Neural cell (in vitro differentiated cells): ENCODE measurements around the gene KLHL9. TPM values are rescaled to one million over a fixed set of nuclear protein-coding genes. Genes with fewer than 3 reads are reported as not detected.

ENCODE experiments used
- H2AFZ ChIP-seq: fragments of 200-600, 300-800 bp; sonication (generic), shearing (Covaris generic); 2 replicates; pipeline ENCODE4 v1.6.0; 2014; ENCODE audit warnings: low read depth, mild to moderate bottlenecking, antibody characterized with exemption, low read length, moderate library complexity
- H3F3A ChIP-seq: fragments of 200-600 bp; shearing (Covaris generic); 2 replicates; pipeline ENCODE4 v1.6.1; 2016; ENCODE audit warnings: mild to moderate bottlenecking, moderate library complexity, mixed read lengths, antibody characterized with exemption, low read length; ENCODE audit not compliant: insufficient read depth, poor library complexity, severe bottlenecking
- H3K27ac ChIP-seq: fragments of 200-600, 300-800 bp; sonication (generic), shearing (Covaris generic); 2 replicates; pipeline ENCODE4 v1.5.1; 2014; ENCODE audit warnings: mild to moderate bottlenecking, low read length, moderate library complexity
- H3K27me3 ChIP-seq: fragments of 300-800, 200-600 bp; sonication (generic), shearing (Covaris generic); 2 replicates; pipeline ENCODE4 v1.6.0; 2014; ENCODE audit warnings: mild to moderate bottlenecking, low read depth, low read length, moderate library complexity; ENCODE audit not compliant: insufficient read depth
- H3K36me3 ChIP-seq: fragments of 300-800, 200-600 bp; sonication (generic), shearing (Covaris generic); 2 replicates; pipeline ENCODE4 v1.5.1; 2014; ENCODE audit warnings: mild to moderate bottlenecking, antibody characterized with exemption, low read length, moderate library complexity; ENCODE audit not compliant: insufficient read depth
- H3K4me2 ChIP-seq: fragments of 300-800, 200-600 bp; sonication (generic), shearing (Covaris generic); 2 replicates; pipeline ENCODE4 v1.6.0; 2014; ENCODE audit warnings: mild to moderate bottlenecking, low read length
- H3K4me3 ChIP-seq: fragments of 300-800, 200-600 bp; sonication (generic), shearing (Covaris generic); 2 replicates; pipeline ENCODE4 v1.5.1; 2014; ENCODE audit warnings: mild to moderate bottlenecking, low read length, moderate library complexity
- H3K79me2 ChIP-seq: fragments of 200-600 bp; shearing (Covaris generic); replicated peaks from 2 replicates; pipeline ENCODE4 v1.6.0; 2014; ENCODE audit warnings: mild to moderate bottlenecking, low read length, moderate library complexity; ENCODE audit not compliant: insufficient read depth
- H3K9ac ChIP-seq: fragments of 300-800, 200-600 bp; sonication (generic), shearing (Covaris generic); 2 replicates; pipeline ENCODE4 v1.6.1; 2016; ENCODE audit warnings: mild to moderate bottlenecking, low read length, mixed read lengths
- H3K9me2 ChIP-seq: fragments of 200-600 bp; shearing (Covaris generic); 2 replicates; pipeline ENCODE4 v1.6.1; 2016; ENCODE audit warnings: mild to moderate bottlenecking, low read length, mixed read lengths; ENCODE audit not compliant: insufficient read depth
- H3K9me3 ChIP-seq: fragments of 200-600, 300-800 bp; sonication (generic), shearing (Covaris generic); 2 replicates; pipeline ENCODE4 v1.6.1; 2016; ENCODE audit warnings: mild to moderate bottlenecking, mixed run types, low read length, moderate library complexity, mixed read lengths
- H4K20me1 ChIP-seq: fragments of 200-600 bp; shearing (Covaris generic); 2 replicates; pipeline ENCODE4 v1.6.1; 2016; ENCODE audit warnings: mild to moderate bottlenecking, mixed run types; ENCODE audit not compliant: insufficient read depth
- CTCF ChIP-seq: fragments of 450-650 bp; IDR thresholded peaks from 2 replicates; pipeline ENCODE4 v1.5.1; 2014; ENCODE audit warnings: antibody characterized with exemption, mild to moderate bottlenecking, moderate library complexity; ENCODE audit not compliant: poor library complexity, severe bottlenecking
- EP300 ChIP-seq: fragments of 450-650 bp; conservative IDR thresholded peaks from 2 replicates; pipeline ENCODE4 v1.6.1; 2014; ENCODE audit warnings: antibody characterized with exemption, mild to moderate bottlenecking, moderate library complexity; ENCODE audit not compliant: poor library complexity, severe bottlenecking
- EZH2 ChIP-seq: fragments of 200-600, 300-800 bp; shearing (Covaris generic), sonication (generic); IDR thresholded peaks from 2 replicates; pipeline ENCODE4 v1.6.1; 2014; ENCODE audit warnings: antibody characterized with exemption, low read length, borderline replicate concordance, mild to moderate bottlenecking; ENCODE audit not compliant: insufficient read depth, poor library complexity, severe bottlenecking
- MXI1 ChIP-seq: fragments of 450-650 bp; conservative IDR thresholded peaks from 2 replicates; pipeline ENCODE4 v1.6.1; 2014; ENCODE audit warnings: antibody characterized with exemption, mild to moderate bottlenecking; ENCODE audit not compliant: poor library complexity, severe bottlenecking
- POLR2AphosphoS5 ChIP-seq: IDR thresholded peaks from 2 replicates; pipeline ENCODE4 v1.6.1; 2012
- RAD21 ChIP-seq: fragments of 450-650 bp; conservative IDR thresholded peaks from 2 replicates; pipeline ENCODE4 v1.6.1; 2014; ENCODE audit warnings: antibody characterized with exemption, mild to moderate bottlenecking, moderate library complexity
- REST ChIP-seq: IDR thresholded peaks from 2 replicates; pipeline ENCODE4 v1.6.1; 2012; ENCODE audit warnings: borderline replicate concordance
- SMC3 ChIP-seq: fragments of 450-650 bp; conservative IDR thresholded peaks from 2 replicates; pipeline ENCODE4 v1.6.1; 2014; ENCODE audit warnings: antibody characterized with exemption, mild to moderate bottlenecking, moderate library complexity; ENCODE audit not compliant: poor library complexity
- TAF1 ChIP-seq: IDR thresholded peaks from 2 replicates; pipeline ENCODE4 v1.6.1; 2012; ENCODE audit warnings: low read depth
- polyA plus RNA-seq: library from polyadenylated mRNA; depleted of rRNA; stranded (reverse); fragments of >200 nt; gene quantifications from 2 replicates; pipeline ENCODE4 v1.2.3, GENCODE V29; 2014

Gene KLHL9
- polyA plus RNA-seq, 1 donor from 2014 or later = 40.9 TPM

GRCh38 chr9:21331676-21332402 lies 3.4 kb downstream of the KLHL9 start:
- Histone ChIP-seq H3K9me3 (no peaks in the 10 kb centered on the region), H3K27ac (no peak overlapping the region), H4K20me1 (no peaks in the 10 kb centered on the region), H3K4me2 (peak overlapping the region; percentile 84), H3K79me2 (peaks cover 69% of the 10 kb centered on the region), H3K36me3 (peaks cover 6% of the 10 kb centered on the region), H3K27me3 (no peaks in the 10 kb centered on the region), H3F3A (no peaks in the 10 kb centered on the region), H2AFZ (no peak overlapping the region), H3K4me3 (peak overlapping the region; percentile 86), H3K9ac (no peak overlapping the region), H3K9me2 (no peaks in the 10 kb centered on the region)
- no peak for TF ChIP-seq EP300
- TF ChIP-seq TAF1 = no peak
- no peak for TF ChIP-seq CTCF
- no peak for TF ChIP-seq RAD21
- TF ChIP-seq REST = no peak
- no peak for TF ChIP-seq SMC3
- TF ChIP-seq EZH2 = no peak
- no peak for TF ChIP-seq MXI1
- no peak for TF ChIP-seq POLR2AphosphoS5

GRCh38 chr9:21326526-21327139 lies 8.6 kb downstream of the KLHL9 start:
- Histone ChIP-seq H3K4me2 (no peak overlapping the region), H3K36me3 (no peaks in the 10 kb centered on the region), H3K9me3 (no peaks in the 10 kb centered on the region), H3K9me2 (no peaks in the 10 kb centered on the region), H4K20me1 (no peaks in the 10 kb centered on the region), H3F3A (no peaks in the 10 kb centered on the region), H3K4me3 (no peak overlapping the region), H3K27me3 (no peaks in the 10 kb centered on the region), H3K27ac (no peak overlapping the region), H2AFZ (no peak overlapping the region), H3K9ac (no peak overlapping the region), H3K79me2 (peaks cover 35% of the 10 kb centered on the region)
- TF ChIP-seq CTCF = peak; percentile 78
- TF ChIP-seq SMC3 = peak; percentile 73
- peak; percentile 83 for TF ChIP-seq RAD21
- TF ChIP-seq EP300 = no peak
